ENCODE data around the gene TMEM222. TPM values are rescaled to one million over a fixed set of nuclear protein-coding genes. Genes with fewer than 3 reads are reported as not detected.
A peak's percentile ranks its signal among the peaks of the same experiment; 100 is the strongest.

Gene TMEM222
- total RNA-seq, 1 experiment from 2014 or later = 57.4 TPM

DNA sequence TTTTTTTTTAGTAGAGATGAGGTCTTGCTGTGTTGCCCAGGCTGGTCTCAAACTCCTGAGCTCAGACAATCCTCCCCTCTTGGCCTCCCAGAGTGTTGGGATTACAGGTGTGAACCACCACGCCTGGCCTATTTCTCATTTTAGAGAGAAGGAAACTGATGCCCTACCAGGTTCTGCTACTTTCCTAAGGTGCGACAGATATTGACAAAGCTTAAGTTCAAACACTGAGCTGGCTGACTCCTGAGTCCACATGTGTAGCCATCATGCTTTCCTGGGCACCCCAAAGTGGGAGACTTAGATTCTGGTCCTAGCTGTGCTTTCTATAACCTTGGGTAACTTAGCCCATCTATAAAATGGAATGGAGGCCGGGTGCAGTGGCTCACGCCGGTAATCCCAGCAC is 5.1 kb upstream of the TMEM222 start:
- no peaks in the 10 kb centered on the region for H3K79me2 ChIP-seq (ENCODE audit: low read length)
- no peak overlapping the region for H2AFZ ChIP-seq (ENCODE audit: low read length)
- intact Hi-C loops (cut with micrococcal nuclease) = no loop called here
- H3K4me3 ChIP-seq (ENCODE audit: low read length) = no peak overlapping the region
- H3K4me2 ChIP-seq (ENCODE audit: low read length) = no peak overlapping the region
- H3K36me3 ChIP-seq (ENCODE audit: low read depth, low read length) = no peaks in the 10 kb centered on the region
- H4K20me1 ChIP-seq (ENCODE audit: low read length) = no peaks in the 10 kb centered on the region
- no peak overlapping the region for H3K9ac ChIP-seq (ENCODE audit: low read length)
- DNase-seq (peak; percentile 32), ATAC-seq (no peak)
- BruUV-seq (replicated peaks) = no TSS peak
- no peaks in the 10 kb centered on the region for H3K9me3 ChIP-seq (ENCODE audit: low read length)
- H3K4me1 ChIP-seq (ENCODE audit: insufficient read depth, low read length) = peaks cover 3% of the 10 kb centered on the region; the same call in 1 of the 2 replicates
- CTCF ChIA-PET = no interaction called here
- no peak overlapping the region for H3K27ac ChIP-seq (ENCODE audit: low read length)
- no peak for TF ChIP-seq EZH2phosphoT487 (IDR thresholded peaks at IDR 0.05; ENCODE audit: borderline replicate concordance, low read length)
- no peak for TF ChIP-seq EZH2 (IDR thresholded peaks at IDR 0.05; ENCODE audit: low read length, unreplicated experiment)
- TF ChIP-seq, protein P1, sequence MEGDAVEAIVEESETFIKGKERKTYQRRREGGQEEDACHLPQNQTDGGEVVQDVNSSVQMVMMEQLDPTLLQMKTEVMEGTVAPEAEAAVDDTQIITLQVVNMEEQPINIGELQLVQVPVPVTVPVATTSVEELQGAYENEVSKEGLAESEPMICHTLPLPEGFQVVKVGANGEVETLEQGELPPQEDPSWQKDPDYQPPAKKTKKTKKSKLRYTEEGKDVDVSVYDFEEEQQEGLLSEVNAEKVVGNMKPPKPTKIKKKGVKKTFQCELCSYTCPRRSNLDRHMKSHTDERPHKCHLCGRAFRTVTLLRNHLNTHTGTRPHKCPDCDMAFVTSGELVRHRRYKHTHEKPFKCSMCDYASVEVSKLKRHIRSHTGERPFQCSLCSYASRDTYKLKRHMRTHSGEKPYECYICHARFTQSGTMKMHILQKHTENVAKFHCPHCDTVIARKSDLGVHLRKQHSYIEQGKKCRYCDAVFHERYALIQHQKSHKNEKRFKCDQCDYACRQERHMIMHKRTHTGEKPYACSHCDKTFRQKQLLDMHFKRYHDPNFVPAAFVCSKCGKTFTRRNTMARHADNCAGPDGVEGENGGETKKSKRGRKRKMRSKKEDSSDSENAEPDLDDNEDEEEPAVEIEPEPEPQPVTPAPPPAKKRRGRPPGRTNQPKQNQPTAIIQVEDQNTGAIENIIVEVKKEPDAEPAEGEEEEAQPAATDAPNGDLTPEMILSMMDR (conservative IDR thresholded peaks at IDR 0.05; ENCODE audit: low read depth, low read length) = no peak
- no peaks in the 10 kb centered on the region for H3F3A ChIP-seq (ENCODE audit: low read length, unreplicated experiment)
- POLR2A ChIA-PET (ENCODE audit: unreplicated experiment) = interaction anchor here (0.7 kb wide), 1 partner anchor 9 kb away, joined by 3 read pairs; no protein-coding TSS in a partner anchor
- no peaks in the 10 kb centered on the region for H3K9me2 ChIP-seq (replicated peaks; ENCODE audit: low read length)
- H3K27me3 ChIP-seq (ENCODE audit: low read length) = no peaks in the 10 kb centered on the region

DNA sequence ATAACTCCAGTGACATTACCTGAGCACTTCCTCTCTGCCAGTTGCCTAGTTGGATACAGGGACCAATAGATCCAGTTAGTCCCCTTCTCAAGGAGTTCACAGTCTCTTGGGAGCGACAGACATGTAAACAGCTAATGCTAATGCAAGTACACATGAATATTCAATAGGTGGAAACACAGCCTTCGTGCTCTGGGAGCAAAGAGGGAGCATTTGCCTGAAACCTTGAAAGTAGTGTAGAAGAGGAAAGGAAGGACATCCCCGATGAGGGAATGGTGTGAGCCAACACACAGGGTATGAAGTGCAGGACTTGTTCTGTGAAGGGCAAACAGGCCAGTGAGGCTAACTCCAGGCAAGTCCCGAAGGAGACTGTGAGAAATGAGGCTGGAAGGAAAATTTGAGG is 3.8 kb upstream of the TMEM222 start:
- DNase-seq = no peak
- ChIA-PET CTCF (interaction anchor here (0.5 kb wide), 1 partner anchor 51 kb away, joined by 3 read pairs; no protein-coding TSS in a partner anchor), POLR2A (ENCODE audit: unreplicated experiment) (no interaction called here)
- H3K36me3 ChIP-seq (ENCODE audit: low read depth, low read length) = no peaks in the 10 kb centered on the region
- H3K9ac ChIP-seq (ENCODE audit: low read length) = no peak overlapping the region
- H3F3A ChIP-seq (ENCODE audit: low read length, unreplicated experiment) = no peaks in the 10 kb centered on the region
- no peaks in the 10 kb centered on the region for H3K9me3 ChIP-seq (ENCODE audit: low read length)
- BruUV-seq (replicated peaks) = no TSS peak
- H3K4me1 ChIP-seq (ENCODE audit: insufficient read depth, low read length) = peaks cover 5% of the 10 kb centered on the region; the same call in 1 of the 2 replicates
- H3K4me3 ChIP-seq (ENCODE audit: low read length) = no peak overlapping the region
- no peak overlapping the region for H3K27ac ChIP-seq (ENCODE audit: low read length)
- no peaks in the 10 kb centered on the region for H4K20me1 ChIP-seq (ENCODE audit: low read length)
- no peaks in the 10 kb centered on the region for H3K9me2 ChIP-seq (replicated peaks; ENCODE audit: low read length)
- intact Hi-C loops (cut with micrococcal nuclease) = no loop called here
- peaks cover 10% of the 10 kb centered on the region for H3K79me2 ChIP-seq (ENCODE audit: low read length)
- H3K4me2 ChIP-seq (ENCODE audit: low read length) = no peak overlapping the region
- no peak for ATAC-seq
- H3K27me3 ChIP-seq (ENCODE audit: low read length) = no peaks in the 10 kb centered on the region
- H2AFZ ChIP-seq (ENCODE audit: low read length) = no peak overlapping the region
- TF ChIP-seq EZH2 (IDR thresholded peaks at IDR 0.05; ENCODE audit: low read length, unreplicated experiment) = no peak
- TF ChIP-seq EZH2phosphoT487 (IDR thresholded peaks at IDR 0.05; ENCODE audit: borderline replicate concordance, low read length) = no peak
- TF ChIP-seq, protein P1 (conservative IDR thresholded peaks at IDR 0.05; ENCODE audit: low read depth, low read length) = no peak

DNA sequence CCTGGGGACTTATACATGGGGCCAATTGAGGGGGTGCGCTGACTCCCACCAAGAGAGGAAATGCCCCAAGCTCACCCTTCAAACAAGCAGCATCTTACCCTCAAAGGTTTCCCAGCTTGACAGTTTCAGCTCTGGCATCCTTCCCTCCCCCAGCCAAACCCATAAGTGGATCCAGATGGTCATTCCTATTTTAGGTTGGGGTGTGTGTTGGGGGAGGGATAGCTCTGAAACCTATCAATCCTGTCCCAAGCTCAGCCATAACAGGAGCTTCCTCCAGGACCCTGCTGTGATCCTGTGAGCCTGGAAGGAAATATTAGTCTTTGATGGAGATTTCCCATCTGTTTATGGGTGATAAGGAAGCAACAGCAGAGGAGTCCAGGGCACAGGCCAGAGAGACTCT is 3.4 kb upstream of the TMEM222 start:
- Histone ChIP-seq H3F3A (ENCODE audit: low read length, unreplicated experiment) (no peaks in the 10 kb centered on the region), H3K9me3 (ENCODE audit: low read length) (no peaks in the 10 kb centered on the region), H3K4me2 (ENCODE audit: low read length) (no peak overlapping the region), H3K4me1 (ENCODE audit: insufficient read depth, low read length) (peaks cover 9% of the 10 kb centered on the region; the same call in 1 of the 2 replicates), H3K27ac (ENCODE audit: low read length) (no peak overlapping the region), H3K9ac (ENCODE audit: low read length) (no peak overlapping the region), H3K36me3 (ENCODE audit: low read depth, low read length) (no peaks in the 10 kb centered on the region), H2AFZ (ENCODE audit: low read length) (no peak overlapping the region), H4K20me1 (ENCODE audit: low read length) (no peaks in the 10 kb centered on the region), H3K27me3 (ENCODE audit: low read length) (no peaks in the 10 kb centered on the region), H3K4me3 (ENCODE audit: low read length) (no peak overlapping the region), H3K9me2 (replicated peaks; ENCODE audit: low read length) (no peaks in the 10 kb centered on the region), H3K79me2 (ENCODE audit: low read length) (peaks cover 15% of the 10 kb centered on the region)
- ChIA-PET POLR2A (ENCODE audit: unreplicated experiment) (no interaction called here), CTCF (interaction anchor here (0.5 kb wide), 1 partner anchor 51 kb away, joined by 3 read pairs; no protein-coding TSS in a partner anchor)
- intact Hi-C loops (cut with micrococcal nuclease) = no loop called here
- ATAC-seq (no peak), DNase-seq (no peak)
- TF ChIP-seq EZH2phosphoT487 (IDR thresholded peaks at IDR 0.05; ENCODE audit: borderline replicate concordance, low read length) = no peak
- TF ChIP-seq, protein P1 (conservative IDR thresholded peaks at IDR 0.05; ENCODE audit: low read depth, low read length) = no peak
- TF ChIP-seq EZH2 (IDR thresholded peaks at IDR 0.05; ENCODE audit: low read length, unreplicated experiment) = no peak
- no TSS peak for BruUV-seq (replicated peaks)

All from PC-3 (cell line).